Effector CD4-positive, alpha-beta T cell (primary cell): ENCODE measurements around the gene PFDN2.

Experiments
- DNase-seq: peaks from one replicate; pipeline ENCODE4 v3.0.0-alpha.2; 2020
- total RNA-seq: gene quantifications from one replicate; lab custom pipeline; 2026; lab: John Stamatoyannopoulos, UW

The PFDN2 gene, protein sequence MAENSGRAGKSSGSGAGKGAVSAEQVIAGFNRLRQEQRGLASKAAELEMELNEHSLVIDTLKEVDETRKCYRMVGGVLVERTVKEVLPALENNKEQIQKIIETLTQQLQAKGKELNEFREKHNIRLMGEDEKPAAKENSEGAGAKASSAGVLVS
- 17.8 reads per million, percentile 44 among the genes with 10 or more reads in this experiment for total RNA-seq

DNA sequence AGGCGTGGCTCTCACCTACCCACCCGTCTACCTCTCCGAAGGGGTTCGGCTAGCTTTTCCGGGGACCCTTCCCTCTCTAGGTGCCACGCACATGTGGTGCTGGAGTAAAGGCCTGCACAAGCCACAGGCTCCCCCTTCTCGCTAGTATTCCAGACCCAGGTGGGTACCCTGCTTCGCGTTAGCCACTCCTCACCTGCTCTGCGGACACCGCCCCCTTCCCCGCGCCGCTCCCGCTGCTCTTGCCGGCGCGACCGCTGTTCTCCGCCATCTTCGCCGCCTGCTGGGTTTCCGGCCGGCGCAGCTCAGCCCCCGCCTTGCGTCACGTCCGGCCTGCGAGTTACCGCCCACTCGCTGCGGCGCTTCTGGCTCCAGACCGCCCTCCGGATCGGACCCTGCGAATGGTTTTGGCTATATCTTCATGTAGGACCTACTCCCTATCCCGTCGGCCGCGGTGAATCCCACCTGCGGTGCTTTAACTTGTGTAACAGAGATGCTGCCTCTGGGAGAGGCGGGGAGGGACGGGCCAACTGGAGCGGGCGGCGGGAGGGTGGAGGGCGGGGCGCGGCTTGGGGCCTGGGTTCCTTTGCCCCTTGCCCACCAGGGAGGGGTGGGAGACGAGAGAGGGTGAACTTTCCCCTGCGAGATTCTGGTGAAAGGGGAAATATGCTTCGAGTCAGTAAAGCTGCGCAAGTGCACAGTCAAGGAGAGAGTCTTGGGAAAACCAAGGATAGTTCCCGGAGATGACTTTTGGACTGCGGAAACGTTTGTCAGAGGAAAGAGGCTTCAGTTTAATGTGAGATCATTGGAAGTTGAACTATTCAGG is at the start of gene PFDN2, which contains the start of gene NIT1:
PFDN2 (minus strand) TSS at position 279 of the 823 bp plus-strand sequence; CDS start at position 268, 11 bp downstream.
NIT1 (plus strand) TSS at position 347 of the 823 bp plus-strand sequence; CDS start at position 419, 72 bp downstream.
- peak; percentile 81 for DNase-seq

DNA sequence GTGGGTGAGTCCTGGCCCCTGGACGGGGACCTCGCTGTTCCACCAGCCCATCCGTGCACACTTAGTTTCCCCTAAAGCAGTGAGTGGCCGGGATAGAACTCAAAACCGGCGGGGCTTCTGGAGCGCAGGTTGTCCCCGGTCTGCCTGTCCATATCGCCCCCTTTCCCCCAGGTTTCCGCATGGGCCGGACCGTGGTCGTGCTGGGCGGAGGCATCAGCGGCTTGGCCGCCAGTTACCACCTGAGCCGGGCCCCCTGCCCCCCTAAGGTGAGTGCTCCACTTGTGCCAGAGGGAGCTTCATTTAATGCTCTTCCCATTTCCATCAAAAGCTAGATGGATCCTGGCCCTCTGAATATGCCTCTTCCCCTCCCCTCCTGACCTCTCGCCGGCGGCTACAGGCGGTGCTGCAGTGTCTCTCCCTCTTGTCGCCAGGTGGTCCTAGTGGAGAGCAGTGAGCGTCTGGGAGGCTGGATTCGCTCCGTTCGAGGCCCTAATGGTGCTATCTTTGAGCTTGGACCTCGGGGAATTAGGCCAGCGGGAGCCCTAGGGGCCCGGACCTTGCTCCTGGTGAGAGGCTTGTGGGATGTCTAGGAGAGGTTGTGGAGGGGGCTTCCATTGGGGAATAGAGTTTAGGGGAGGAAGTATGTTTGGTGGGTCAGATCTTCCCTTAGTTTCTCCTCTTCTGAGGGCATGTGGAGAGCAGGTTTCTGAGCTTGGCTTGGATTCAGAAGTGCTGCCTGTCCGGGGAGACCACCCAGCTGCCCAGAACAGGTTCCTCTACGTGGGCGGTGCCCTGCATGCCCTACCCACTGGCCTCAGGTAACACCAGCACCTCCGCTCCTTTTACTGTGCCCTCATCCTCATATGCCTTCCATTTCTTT is 49.1 kb upstream of the PFDN2 start:
- DNase-seq: no peak

DNA sequence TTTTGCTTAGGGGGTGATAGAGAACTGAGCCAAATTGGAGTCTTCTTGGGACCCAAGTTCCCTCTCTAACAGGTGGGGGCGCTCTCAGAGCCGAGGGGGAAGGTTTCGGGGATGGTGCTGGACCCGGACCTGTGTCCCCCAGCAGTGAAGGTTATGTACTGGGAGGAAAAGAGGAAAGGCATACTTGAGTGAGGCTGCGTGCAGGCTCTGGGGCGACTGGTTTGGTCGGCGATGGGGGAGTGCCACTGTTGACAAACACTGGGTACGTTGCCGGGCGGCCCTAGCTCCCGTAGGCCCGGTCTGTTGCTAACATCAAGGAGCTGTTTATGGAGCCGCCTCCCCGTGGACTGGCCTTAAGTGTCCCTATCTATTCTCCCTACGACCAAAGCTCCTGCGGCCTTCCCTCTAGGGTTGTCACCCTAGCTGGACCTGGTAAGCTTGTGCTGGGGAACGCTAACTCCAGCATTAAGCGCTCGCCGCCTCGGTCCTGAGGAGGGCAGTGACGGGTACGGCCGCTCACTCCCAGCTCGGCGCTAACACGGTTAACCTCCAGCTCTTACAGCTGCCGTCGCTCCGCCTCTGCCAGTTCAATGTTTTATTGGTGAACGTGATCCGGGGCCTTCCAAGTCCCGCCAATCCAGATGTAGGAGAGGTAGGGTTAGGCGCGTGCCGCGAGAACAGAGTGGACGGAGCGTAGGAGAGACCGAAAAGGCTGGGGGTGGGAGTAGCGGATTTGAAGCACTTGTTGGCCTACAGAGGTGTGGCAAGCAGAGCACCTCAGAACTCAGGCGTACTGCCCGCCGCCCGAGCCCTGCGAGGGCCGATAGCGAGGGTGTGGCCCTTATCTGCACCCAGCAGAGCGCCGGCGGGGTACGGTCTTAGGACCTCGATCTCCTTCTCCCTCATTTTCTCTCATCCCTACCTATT is 48.2 kb upstream of the PFDN2 start, which contains the start of gene PPOX:
PPOX (plus strand) TSS at position 685 of the 927 bp plus-strand sequence. CDS start 422 bp downstream, outside the sequence.
- peak; percentile 92 for DNase-seq

DNA sequence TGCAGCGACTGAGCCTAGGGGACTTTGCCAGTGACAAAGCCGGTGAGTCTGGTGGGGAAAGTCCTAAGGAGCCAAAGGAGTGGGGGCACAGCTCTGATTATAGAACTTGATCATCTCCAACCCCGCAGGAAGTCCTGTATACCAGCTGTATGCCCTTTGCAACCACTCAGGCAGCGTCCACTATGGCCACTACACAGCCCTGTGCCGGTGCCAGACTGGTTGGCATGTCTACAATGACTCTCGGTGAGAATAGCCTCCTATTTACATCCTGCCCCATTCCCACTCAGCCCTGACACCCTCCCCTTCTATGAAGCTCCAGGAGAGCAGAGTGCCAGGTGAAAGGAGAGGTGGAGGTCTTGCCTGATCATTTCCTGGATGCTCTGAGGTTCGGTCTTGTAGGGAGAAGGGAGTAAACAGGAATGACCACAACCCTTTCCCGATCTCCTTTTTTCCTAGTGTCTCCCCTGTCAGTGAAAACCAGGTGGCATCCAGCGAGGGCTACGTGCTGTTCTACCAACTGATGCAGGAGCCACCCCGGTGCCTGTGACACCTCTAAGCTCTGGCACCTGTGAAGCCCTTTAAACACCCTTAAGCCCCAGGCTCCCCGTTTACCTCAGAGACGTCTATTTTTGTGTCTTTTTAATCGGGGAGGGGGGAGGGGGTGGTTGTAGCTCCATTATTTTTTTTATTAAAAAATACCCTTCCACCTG is 47.2 kb upstream of the PFDN2 start:
- DNase-seq: no peak

DNA sequence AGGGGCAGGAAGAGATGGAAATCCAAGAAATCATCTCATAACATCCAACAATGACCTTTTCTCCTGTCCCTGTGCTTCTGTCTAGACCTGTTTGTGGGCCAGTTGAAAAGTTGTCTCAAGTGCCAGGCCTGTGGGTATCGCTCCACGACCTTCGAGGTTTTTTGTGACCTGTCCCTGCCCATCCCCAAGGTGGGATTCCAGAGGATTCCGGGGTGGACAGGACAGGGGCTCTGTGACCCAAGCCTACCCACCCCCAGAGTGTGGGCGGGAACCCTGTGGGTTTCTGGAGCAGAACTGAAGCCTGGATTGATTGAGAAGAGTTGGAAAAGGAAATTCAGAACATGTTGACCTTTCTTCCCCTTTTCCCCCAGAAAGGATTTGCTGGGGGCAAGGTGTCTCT is 46.0 kb upstream of the PFDN2 start:
- DNase-seq: no peak

DNA sequence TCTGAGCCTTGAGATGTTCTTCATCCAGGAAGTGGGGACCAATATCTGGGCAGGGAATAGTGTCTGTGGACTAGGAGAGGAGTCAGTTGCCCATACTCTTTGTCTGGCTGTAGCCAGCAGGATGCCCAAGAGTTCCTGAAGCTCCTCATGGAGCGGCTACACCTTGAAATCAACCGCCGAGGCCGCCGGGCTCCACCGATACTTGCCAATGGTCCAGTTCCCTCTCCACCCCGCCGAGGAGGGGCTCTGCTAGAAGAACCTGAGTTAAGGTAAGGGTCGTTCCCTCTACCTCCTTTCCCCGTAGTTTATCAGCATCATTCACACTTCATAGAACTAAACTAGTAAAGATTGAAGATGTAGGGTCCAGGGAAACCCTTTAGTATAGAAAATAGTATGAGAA is 45.0 kb upstream of the PFDN2 start:
- no peak for DNase-seq

DNA sequence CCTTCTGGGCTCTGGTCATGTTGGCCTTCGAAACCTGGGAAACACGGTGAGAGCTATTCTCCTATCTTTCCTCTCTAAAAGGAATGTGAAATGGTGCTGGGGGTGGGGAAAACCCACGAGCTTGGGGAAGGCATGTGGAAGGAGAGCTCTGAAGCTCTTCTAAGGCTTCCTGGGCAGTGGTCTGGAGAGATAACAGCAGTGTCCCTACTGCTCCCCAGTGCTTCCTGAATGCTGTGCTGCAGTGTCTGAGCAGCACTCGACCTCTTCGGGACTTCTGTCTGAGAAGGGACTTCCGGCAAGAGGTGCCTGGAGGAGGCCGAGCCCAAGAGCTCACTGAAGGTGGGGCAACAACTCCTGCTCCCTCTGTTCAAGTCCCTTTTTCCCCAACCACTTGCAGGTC is 44.2 kb upstream of the PFDN2 start:
- no peak for DNase-seq

DNA sequence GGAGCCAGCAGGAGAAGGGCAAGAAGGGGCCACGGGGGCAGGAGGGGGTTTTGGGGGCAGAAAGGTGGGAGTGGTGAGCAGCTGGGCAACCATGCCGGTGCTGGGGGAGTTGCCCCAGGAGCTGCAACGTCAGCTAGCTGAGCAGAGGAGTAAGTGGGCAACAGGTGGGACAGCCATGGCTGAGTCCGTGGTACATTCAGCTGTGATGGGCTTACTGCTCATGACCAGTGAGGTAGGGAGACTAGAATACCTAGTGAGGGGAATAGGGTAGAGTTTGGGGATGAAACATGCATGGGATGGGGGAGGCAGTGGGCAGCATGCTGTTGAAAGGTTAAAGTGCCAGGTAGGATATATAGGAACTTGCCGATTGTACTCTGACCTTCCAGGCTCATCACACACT is 43.8 kb upstream of the PFDN2 start:
- no peak for DNase-seq

DNA sequence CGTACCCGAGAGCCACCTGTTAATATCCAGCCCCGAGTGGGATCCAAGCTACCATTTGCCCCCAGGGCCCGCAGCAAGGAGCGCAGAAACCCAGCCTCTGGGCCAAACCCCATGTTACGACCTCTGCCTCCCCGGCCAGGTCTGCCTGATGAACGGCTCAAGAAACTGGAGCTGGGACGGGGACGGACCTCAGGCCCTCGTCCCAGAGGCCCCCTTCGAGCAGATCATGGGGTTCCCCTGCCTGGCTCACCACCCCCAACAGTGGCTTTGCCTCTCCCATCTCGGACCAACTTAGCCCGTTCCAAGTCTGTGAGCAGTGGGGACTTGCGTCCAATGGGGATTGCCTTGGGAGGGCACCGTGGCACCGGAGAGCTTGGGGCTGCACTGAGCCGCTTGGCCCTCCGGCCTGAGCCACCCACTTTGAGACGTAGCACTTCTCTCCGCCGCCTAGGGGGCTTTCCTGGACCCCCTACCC is 42.9 kb upstream of the PFDN2 start:
- no peak for DNase-seq

DNA sequence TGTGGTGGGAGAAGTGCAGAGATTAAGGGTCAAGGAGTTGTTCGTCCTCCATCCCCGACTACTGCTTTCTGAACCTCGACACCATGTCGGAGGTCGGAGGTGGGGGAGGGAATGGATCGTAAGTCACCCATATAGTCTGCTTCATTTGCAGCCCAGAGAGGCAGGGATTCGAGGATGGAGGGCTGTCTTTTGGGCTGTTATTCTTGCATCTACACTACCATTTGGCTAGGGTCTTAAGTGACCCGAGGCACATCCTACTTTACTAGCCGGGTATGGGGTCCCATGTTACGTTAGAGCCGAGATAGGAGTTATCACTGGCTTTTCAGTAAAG is 42.0 kb upstream of the PFDN2 start:
- no peak for DNase-seq

DNA sequence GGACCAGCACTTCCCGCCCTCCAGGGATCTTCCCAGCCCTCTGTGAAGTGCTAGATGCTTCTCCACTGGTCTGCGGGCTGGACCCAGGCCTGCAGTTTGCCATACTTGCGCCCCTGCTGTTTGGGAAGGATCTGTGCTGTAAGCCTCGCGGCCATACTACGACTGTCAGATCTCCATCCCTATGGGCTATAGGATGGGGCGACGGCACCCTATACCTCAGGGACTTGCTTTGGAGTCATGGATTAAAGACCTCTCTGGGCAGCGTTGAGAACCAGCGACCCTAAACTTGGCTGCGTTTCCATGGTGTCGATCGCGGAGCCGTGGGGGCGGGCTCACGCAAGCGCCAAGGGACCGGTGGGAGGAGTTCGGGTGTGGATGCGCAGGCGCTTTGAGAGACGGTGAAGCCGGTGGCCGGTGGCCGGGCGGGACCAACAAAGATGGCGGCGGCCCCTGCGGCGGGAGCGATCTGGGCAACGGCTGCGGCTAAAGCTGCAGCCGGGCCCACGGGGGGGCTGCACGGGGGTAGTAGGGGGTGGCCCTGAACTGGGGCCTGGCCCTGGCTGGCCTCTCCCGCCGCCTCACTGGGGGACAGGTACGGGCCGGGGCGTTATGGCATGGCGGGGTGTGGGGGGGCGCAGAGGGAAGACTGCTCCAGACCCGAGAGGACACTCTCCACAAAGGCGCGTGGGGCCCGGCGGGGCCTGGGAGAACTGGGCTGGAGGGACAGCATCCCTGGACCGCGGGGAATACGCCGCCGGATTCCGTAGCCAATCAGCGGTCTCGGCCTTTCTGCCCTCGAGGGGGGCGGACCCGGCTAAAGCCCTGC is 41.5 kb upstream of the PFDN2 start, which contains the start of gene USP21:
USP21 (plus strand) TSS at position 414 of the 826 bp plus-strand sequence. CDS start 1,141 bp downstream, outside the sequence.
- DNase-seq: peak; percentile 89

DNA sequence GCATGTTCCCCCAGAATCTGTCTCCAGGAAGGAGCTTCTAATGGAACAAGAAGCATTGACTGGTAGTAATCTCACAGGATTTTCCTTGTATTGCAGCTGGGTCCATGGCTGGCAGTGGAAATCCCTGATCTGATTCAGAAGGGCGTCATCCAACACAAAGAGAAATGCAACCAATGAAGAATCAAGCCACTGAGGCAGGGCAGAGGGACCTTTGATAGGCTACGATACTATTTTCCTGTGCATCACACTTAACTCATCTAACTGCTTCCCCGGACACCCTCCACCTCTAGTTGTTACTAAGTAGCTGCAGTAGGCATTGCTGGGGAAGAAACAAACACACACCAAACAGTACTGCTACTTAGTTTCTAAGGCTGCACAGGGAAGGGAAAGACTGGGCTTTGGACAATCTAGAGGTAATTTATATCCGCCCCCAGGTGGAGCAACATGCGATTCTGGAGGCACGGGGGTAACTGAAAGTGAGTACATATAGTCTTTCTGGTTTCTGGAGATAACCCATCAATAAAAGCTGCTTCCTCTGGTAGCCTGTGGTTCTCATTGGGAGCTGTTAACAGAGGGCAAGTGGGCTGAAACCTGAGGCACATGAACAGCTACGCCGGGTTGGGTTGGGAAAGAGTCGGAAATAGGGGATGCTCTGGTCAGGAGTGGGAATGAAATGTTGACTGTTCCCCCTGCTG is 40.6 kb upstream of the PFDN2 start:
- DNase-seq: no peak

DNA sequence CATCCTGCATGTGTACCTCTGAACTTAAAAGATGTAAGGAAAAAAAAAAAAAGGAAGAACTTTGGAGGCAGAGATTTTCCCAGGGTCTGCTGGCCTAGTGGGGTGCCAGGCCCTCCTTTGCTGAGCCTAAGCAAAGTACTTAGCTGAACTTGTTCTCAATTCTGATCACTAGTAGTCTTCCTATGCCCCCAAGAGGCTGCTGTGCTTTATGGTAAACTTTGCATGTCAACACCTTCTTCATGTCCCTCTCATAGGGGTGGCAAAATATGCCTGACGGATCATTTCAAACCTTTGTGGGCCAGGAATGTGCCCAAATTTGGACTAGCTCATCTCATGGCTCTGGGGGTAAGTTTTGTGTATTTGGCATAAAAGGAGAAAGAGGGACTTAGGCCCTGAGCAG is 40.0 kb upstream of the PFDN2 start:
- DNase-seq: no peak

DNA sequence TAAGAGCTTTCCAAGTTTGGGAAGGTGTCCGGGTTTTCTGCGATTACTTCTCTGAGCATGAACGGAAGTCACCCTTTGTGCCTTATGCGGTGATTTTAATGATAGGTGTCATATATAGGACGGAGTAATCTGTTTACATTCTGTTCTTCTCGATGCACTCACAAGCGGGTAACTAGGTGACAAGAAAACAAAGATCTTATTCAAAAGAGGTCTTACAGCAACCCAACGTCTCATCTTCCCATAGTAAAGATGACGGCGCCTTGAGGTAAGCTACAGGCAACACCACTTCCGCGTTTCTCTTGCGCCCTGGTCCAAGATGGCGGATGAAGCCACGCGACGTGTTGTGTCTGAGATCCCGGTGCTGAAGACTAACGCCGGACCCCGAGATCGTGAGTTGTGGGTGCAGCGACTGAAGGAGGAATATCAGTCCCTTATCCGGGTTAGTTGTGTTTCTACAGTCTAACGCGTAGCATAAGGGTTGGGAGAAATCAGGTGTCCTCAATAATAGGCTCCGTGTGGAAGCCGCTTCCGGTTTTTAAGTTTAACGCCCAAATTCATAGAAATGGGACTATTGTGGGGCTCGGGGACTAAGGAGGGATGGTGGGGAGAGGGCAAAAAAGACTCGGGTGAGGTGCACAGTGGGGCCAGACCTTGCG is 36.0 kb upstream of the PFDN2 start, which contains the start of gene UFC1:
UFC1 (plus strand) TSS at position 297 of the 656 bp plus-strand sequence; CDS start at position 317, 20 bp downstream.
- DNase-seq: peak; percentile 77

DNA sequence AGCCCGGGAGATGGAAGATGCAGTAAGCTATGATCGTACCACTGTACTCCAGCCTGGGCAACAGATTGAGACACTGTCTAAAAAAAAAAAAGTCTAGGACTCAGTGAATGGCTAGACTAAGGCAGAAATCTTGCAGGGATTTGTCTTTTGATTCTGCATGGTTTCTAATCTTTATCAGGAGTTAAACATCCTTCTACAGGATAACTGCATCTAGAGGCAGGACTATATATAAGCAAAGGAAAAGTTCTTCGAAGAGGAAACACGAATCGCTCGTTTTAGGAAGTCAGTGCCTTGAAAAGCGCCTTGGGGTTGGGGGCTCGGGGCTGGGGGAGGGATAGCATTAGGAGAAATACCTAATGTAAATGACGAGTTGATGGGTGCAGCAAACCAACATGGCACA is 35.3 kb upstream of the PFDN2 start:
- DNase-seq: no peak

DNA sequence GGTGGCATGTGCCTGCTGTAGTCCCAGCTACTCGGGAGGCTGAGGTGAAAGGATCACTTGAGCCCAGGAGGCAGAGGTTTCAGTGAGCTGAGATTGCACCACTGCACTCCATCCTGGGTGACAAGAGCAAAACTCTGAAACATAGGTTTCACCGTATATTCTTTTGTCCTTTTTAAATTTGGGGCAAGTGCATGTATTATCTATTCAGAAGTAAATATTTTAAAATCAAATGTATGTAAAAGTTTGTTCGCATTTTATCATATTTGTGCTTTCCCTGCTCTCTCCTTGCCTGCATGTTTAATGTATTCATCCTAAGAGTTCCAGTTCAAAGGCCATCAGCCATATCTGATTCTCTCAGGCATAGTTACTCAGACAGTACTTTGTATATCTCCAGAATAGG is 28.0 kb upstream of the PFDN2 start:
- DNase-seq: no peak

DNA sequence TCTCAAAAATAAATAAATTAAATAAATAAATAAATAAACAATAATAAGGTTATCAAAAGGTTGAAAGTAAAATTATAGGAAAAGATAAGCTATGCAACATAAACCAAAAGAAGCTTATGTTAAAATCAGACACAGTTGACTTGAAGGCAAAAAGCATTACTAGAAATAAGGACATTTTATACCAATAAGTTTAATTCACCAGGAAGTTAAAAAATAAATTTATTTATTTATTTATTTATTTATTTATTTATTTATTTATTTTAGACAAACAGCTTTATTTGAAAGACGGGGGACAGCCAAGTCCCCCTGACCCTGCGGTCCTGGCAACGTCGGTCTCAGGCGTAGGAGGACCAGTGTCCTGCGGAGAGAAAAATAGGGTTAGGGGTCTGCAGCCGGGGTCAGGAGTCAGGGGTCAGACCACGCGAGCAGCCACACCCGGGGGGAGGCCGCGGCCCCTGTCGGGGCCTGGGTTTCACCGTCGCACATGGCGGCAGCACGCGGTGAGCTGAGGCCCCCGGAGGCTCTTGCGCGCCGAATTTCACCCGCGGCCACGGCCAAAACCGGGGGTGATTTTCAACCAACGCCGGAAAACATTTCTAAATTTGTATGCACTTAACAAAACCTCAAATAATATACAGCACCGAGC is 23.0 kb upstream of the PFDN2 start:
- no peak for DNase-seq

DNA sequence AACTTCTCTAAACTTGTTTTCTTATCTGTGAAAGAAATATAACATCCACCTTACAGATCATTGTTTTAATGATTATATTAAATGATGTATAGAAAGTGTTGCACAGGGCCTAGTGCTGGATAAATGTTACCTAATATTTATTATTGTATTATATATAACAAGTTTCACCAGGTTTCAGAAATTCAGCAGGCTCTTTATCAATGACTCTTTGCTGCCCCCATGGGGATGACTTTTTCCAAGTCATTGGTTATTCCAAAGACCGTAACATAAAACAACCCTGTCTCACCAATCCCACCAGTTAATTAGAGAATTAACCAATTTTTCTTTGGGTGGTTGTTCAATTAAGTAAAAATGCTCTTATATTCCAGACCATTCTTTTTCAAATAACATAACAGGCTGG is 21.9 kb upstream of the PFDN2 start:
- peak; percentile 35 for DNase-seq
